Measurements from ENCODE around the gene DMRT3. TPM values are rescaled to one million over a fixed set of nuclear protein-coding genes. Genes with fewer than 3 reads are reported as not detected.

DMRT3 gene
- total and polyA plus RNA-seq, 9 of the 15 experiments (the other 6 are each of a cell fraction or from before 2014, with no cell fraction given), result not detected

DNA sequence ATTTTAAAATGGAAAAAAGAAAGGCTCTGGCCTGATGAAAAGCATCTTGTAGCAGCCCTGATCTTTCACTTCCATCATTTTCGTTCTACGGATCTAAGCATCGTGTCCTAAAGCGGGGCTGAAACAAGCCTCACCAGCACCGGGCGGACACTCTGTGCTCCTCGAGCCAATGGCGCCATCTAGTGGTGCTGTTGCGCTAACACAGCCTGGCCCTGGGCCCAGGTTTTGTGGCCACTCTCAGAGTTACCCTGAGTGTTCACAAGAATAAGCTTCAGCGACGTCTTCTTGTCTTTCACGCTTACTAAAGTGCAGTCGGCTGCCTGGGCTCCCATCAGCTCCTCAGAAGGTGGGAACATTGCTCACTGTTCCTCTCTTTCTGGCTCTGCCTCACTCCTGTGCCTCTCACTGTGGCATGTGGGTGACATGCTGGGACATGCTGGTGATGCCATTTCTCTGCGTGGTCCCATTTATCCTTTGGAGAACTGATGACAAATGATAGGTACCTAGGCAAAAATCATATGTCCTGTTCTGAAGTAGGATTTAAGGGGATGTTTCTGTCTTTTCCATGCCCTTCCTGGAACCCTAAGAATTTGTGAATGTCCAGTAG is 32.7 kb downstream of the DMRT3 start (continued):
- no peak for TF ChIP-seq CEBPZ (IDR thresholded peaks at IDR 0.05; ENCODE audit: borderline replicate concordance, low read depth, low read length)

DNA sequence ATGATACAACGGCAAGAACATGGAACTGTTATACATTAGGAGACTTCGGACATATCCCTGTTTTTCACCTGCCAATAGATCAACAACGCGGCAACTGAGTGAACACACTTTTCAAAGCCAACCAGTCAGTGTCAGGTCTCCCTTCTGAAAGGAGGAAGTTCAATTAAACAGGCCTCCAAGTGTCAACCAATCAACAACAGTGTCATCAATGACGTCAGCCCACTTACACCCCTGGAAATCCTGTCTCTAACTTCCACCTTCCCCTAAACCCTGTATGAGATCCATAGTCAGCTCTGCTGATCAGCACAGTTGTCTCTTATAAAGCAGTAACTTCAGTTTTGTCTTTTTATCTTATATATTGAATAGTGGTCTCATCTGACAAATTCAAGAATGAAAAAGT is 36.6 kb downstream of the DMRT3 start:
- ATAC-seq (no peak), FAIRE-seq (no peak), DNase-seq (ENCODE audit: extremely low read depth in 1 of 4, low spot score in 3 of 4) (peak in 2 of 4 experiments; percentile 8)
- Histone ChIP-seq H3K4me1 (replicated peaks in 1 of 2; ENCODE audit: control insufficient read depth in 2 of 2, insufficient read depth in 2 of 2, low read length in 2 of 2) (no peaks in the 10 kb centered on the region), H2AFZ (ENCODE audit: low read depth, low read length) (no peak overlapping the region), H3K9ac (ENCODE audit: insufficient read depth in 1 of 2, low read depth in 2 of 2, low read length in 2 of 2) (no peak overlapping the region), H3K9me1 (ENCODE audit: control insufficient read depth, insufficient read depth, low read length) (no peaks in the 10 kb centered on the region), H3K27me3 (ENCODE audit: control insufficient read depth in 2 of 2, insufficient read depth in 2 of 2, low read length in 2 of 2) (no peaks in the 10 kb centered on the region), H4K20me1 (replicated peaks; ENCODE audit: control insufficient read depth, insufficient read depth, low read length) (no peaks in the 10 kb centered on the region), H3K4me2 (ENCODE audit: insufficient read depth, low read length) (no peak overlapping the region), H3K4me3 (no peak overlapping the region), H3K79me2 (ENCODE audit: control insufficient read depth, insufficient read depth, low read length) (no peaks in the 10 kb centered on the region), H3K9me3 (replicated peaks; ENCODE audit: control insufficient read depth, insufficient read depth, low read depth, low read length) (no peaks in the 10 kb centered on the region), H3K27ac (ENCODE audit: extremely low read depth, low read depth, low read length) (no peak overlapping the region), H3K36me3 (ENCODE audit: control insufficient read depth, insufficient read depth, low read length) (no peaks in the 10 kb centered on the region)
- in situ Hi-C loops (cut with MboI), result no loop called here
- TF ChIP-seq ATF1 (CRISPR knock-in tag; IDR thresholded peaks at IDR 0.05), result no peak
- peak; percentile 66 for TF ChIP-seq ATF1 (tag; IDR thresholded peaks at IDR 0.05)
- no peak for TF ChIP-seq HNRNPLL (IDR thresholded peaks at IDR 0.05; ENCODE audit: low read depth, low read length, poor library complexity, severe bottlenecking)
- 0% methylated on average over 5 of the region's 5 CpGs for WGBS (ENCODE audit: insufficient coverage, low coverage, missing lambda C conversion rate)
- ChIA-PET CTCF (ENCODE audit: low intra/inter-chr PET ratio) (no interaction called here), POLR2A (no interaction called here)
- BruUV-seq (replicated peaks), result no TSS peak
- intact Hi-C loops (cut with micrococcal nuclease), result no loop called here

Data from K562 (cell line).